Memory B cell (primary cell): Measurements from ENCODE around the gene SBNO2.

Experiments
- ATAC-seq: fragments of 150-1000 bp; cut with Tn5 transposase; 2 replicates; pipeline ENCODE4 v1.10.0; 2021; ENCODE audit warnings: low read depth, mild to moderate bottlenecking, moderate library complexity
- DNase-seq, 2 donors: peaks; one replicate each; pipeline ENCODE4 v3.0.0; 2022; ENCODE audit warnings: low spot score in 2 of 2
- H3K27ac Mint-ChIP-seq: one replicate; pipeline ENCODE4 v1.8.0; 2022; ENCODE audit warnings: mild to moderate bottlenecking, moderate library complexity, mixed read lengths
- H3K27me3 Mint-ChIP-seq: one replicate; pipeline ENCODE4 v1.8.0; 2022; ENCODE audit warnings: mixed read lengths
- H3K36me3 Mint-ChIP-seq: one replicate; pipeline ENCODE4 v1.8.0; 2022; ENCODE audit warnings: mild to moderate bottlenecking, mixed read lengths
- H3K4me1 Mint-ChIP-seq: one replicate; pipeline ENCODE4 v1.8.0; 2022; ENCODE audit warnings: mixed read lengths
- H3K4me3 Mint-ChIP-seq: one replicate; pipeline ENCODE4 v1.8.0; 2022; ENCODE audit warnings: mild to moderate bottlenecking, moderate library complexity, mixed read lengths
- H3K9me3 Mint-ChIP-seq: one replicate; pipeline ENCODE4 v1.8.0; 2022; ENCODE audit warnings: mixed read lengths

The SBNO2 gene

DNA sequence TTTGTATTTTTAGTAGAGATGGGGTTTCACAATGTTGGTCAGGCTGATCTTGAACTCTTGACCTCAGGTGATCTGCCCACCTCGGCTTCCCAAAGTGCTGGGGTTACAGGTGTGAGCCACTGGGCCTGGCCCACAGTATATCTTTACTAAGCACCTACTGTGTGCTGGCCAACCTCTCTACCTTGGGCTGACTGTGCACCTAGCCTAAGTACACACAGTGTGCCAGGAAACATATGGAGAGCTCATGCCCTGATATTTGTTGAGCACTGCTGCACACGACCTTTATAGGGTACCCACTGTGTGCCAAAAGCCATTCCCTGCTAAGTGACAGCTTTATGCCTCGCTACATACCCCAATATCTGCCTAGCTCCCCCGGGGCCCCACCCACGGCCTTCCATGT is 113.4 kb downstream of the SBNO2 start:
- no peak for DNase-seq
- Mint-ChIP-seq H3K27ac (no peak overlapping the region), H3K36me3 (peaks cover 30% of the 10 kb centered on the region), H3K4me1 (peaks cover 50% of the 10 kb centered on the region), H3K9me3 (no peaks in the 10 kb centered on the region), H3K27me3 (no peaks in the 10 kb centered on the region), H3K4me3 (no peak overlapping the region)
- ATAC-seq: no peak

GRCh38 chr19:1058112-1058511 is 116.0 kb downstream of the SBNO2 start:
- H3K27ac Mint-ChIP-seq: no peak overlapping the region
- H3K9me3 Mint-ChIP-seq: no peaks in the 10 kb centered on the region
- no peak for DNase-seq
- H3K36me3 Mint-ChIP-seq: peaks cover 34% of the 10 kb centered on the region
- H3K4me1 Mint-ChIP-seq: peaks cover 28% of the 10 kb centered on the region
- H3K4me3 Mint-ChIP-seq: peak overlapping the region; percentile 24
- no peaks in the 10 kb centered on the region for H3K27me3 Mint-ChIP-seq
- ATAC-seq: peak; percentile 60
